Ishikawa (cell line): ENCODE measurements around the gene FOXN3.

Experiments used
- CEBPB ChIP-seq: IDR thresholded peaks from 2 replicates; pipeline ENCODE4 v1.6.1; 2012
- EGR1 ChIP-seq: IDR thresholded peaks from 2 replicates; pipeline ENCODE4 v1.6.1; 2012
- EP300 ChIP-seq: IDR thresholded peaks from 2 replicates; pipeline ENCODE4 v1.6.1; 2012; ENCODE audit warnings: borderline replicate concordance
- MAX ChIP-seq: IDR thresholded peaks from 2 replicates; pipeline ENCODE4 v1.6.1; 2012
- NFIC ChIP-seq: IDR thresholded peaks from 2 replicates; pipeline ENCODE4 v1.6.1; 2012
- YY1 ChIP-seq: IDR thresholded peaks from 2 replicates; pipeline ENCODE4 v1.6.1; 2012; ENCODE audit warnings: low read depth
- TF ChIP-seq, protein P1 (sequence below): IDR thresholded peaks from 2 replicates; pipeline ENCODE4 v1.6.1; 2012
- TF ChIP-seq, protein P2 (sequence below): IDR thresholded peaks from 2 replicates; pipeline ENCODE4 v1.6.1; 2012; ENCODE audit warnings: low read depth, mild to moderate bottlenecking

DNA sequence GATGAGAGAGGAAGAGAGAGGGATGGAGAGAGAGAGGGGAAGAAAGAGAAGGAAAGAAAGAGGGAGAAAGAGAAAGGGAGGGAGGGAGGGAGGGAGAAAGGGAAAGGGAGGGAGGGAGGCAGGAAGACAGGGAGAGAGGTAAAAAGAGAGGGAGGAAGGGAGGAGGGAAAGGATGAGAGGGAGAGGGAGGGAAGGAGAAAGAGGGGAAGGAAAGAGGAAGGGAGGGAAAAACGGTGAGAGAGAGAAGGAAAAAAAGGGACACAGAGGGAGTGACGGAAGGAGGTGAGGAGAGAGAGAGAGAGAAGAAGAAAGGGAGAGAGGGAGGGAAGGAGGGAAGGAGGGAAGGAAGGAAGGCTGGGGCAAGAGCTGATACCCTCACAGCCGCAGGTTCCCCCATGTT, 56.8 kb downstream of the FOXN3 start:
- TF ChIP-seq EP300 = no peak
- no peak for TF ChIP-seq EGR1
- TF ChIP-seq MAX = no peak
- TF ChIP-seq, protein P1, sequence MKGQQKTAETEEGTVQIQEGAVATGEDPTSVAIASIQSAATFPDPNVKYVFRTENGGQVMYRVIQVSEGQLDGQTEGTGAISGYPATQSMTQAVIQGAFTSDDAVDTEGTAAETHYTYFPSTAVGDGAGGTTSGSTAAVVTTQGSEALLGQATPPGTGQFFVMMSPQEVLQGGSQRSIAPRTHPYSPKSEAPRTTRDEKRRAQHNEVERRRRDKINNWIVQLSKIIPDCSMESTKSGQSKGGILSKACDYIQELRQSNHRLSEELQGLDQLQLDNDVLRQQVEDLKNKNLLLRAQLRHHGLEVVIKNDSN = no peak
- no peak for TF ChIP-seq NFIC
- TF ChIP-seq, protein P2, sequence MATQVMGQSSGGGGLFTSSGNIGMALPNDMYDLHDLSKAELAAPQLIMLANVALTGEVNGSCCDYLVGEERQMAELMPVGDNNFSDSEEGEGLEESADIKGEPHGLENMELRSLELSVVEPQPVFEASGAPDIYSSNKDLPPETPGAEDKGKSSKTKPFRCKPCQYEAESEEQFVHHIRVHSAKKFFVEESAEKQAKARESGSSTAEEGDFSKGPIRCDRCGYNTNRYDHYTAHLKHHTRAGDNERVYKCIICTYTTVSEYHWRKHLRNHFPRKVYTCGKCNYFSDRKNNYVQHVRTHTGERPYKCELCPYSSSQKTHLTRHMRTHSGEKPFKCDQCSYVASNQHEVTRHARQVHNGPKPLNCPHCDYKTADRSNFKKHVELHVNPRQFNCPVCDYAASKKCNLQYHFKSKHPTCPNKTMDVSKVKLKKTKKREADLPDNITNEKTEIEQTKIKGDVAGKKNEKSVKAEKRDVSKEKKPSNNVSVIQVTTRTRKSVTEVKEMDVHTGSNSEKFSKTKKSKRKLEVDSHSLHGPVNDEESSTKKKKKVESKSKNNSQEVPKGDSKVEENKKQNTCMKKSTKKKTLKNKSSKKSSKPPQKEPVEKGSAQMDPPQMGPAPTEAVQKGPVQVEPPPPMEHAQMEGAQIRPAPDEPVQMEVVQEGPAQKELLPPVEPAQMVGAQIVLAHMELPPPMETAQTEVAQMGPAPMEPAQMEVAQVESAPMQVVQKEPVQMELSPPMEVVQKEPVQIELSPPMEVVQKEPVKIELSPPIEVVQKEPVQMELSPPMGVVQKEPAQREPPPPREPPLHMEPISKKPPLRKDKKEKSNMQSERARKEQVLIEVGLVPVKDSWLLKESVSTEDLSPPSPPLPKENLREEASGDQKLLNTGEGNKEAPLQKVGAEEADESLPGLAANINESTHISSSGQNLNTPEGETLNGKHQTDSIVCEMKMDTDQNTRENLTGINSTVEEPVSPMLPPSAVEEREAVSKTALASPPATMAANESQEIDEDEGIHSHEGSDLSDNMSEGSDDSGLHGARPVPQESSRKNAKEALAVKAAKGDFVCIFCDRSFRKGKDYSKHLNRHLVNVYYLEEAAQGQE = no peak
- TF ChIP-seq CEBPB = no peak
- TF ChIP-seq YY1 = no peak
